Right atrium auricular region (tissue), 2 donors: ENCODE results near the gene LILRA6. TPM values are rescaled to one million over a fixed set of nuclear protein-coding genes. Genes with fewer than 3 reads are reported as not detected.

ENCODE experiments used
- DNase-seq: peaks from one replicate; pipeline ENCODE4 v3.0.0-alpha.2; 2019; ENCODE audit warnings: low spot score
- H3K27ac ChIP-seq, 2 donors: fragments of 200-600 bp; sonication (generic); 1 replicate in 1 of 2; 2 replicates in 1 of 2; pipeline ENCODE4 v1.5.1; 2016 to 2019
- H3K27me3 ChIP-seq, 2 donors: fragments of 200-600 bp; sonication (generic); one replicate each; pipeline versions ENCODE4 v1.5.1 to v1.6.0; 2017 to 2019
- H3K36me3 ChIP-seq: fragments of 200-600 bp; sonication (generic); one replicate; pipeline ENCODE4 v1.5.1; 2016
- H3K4me1 ChIP-seq, 2 donors: fragments of 200-600 bp; sonication (generic); one replicate each; pipeline versions ENCODE4 v1.5.1 to v1.6.0; 2017 to 2019
- H3K4me3 ChIP-seq, 2 donors: fragments of 200-600 bp; sonication (generic); 1 replicate in 1 of 2; 2 replicates in 1 of 2; pipeline ENCODE4 v1.5.1; 2017 to 2019; ENCODE audit warnings: mild to moderate bottlenecking in 1 of 2, moderate library complexity in 1 of 2
- H3K9me3 ChIP-seq, 2 donors: fragments of 200-600 bp; sonication (generic); one replicate each; pipeline ENCODE4 v1.5.1; 2019
- CTCF ChIP-seq, 2 donors: fragments of 200-600 bp; sonication (generic); IDR thresholded peaks; one replicate each; pipeline ENCODE4 v1.5.1; 2019; ENCODE audit warnings: antibody characterized with exemption in 2 of 2
- total RNA-seq, 2 donors: library from RNA; depleted of rRNA; stranded (reverse); fragments of >200 nt; gene quantifications; one replicate each; pipeline ENCODE4 v1.1.0, GENCODE V29; 2016

LILRA6 gene
- total RNA-seq, 2 donors from 2014 or later = 1.7 TPM; not detected in 1

- DNase-seq = no peak
- Histone ChIP-seq H3K27ac (peak overlapping the region; percentile 96 to 97), H3K36me3 (peaks cover 15% of the 10 kb centered on the region), H3K4me1 (peaks cover 0 to 24% of the 10 kb centered on the region in 2 donors), H3K9me3 (no peaks in the 10 kb centered on the region), H3K4me3 (peak overlapping the region; percentile 63 to 94), H3K27me3 (no peaks in the 10 kb centered on the region)
- no peak for TF ChIP-seq CTCF (IDR thresholded peaks at IDR 0.05)
These were observed 50.7 kb downstream of the LILRA6 start for GRCh38 chr19:54191811-54192453.

GRCh38 chr19:54191011-54191810, 51.4 kb downstream of the LILRA6 start, which contains the start of gene TSEN34:
TSS of gene TSEN34 (plus strand) at chr19:54191308. CDS start at chr19:54191365, 57 bp downstream.
- no peak for TF ChIP-seq CTCF (IDR thresholded peaks at IDR 0.05)
- Histone ChIP-seq H3K27me3 (no peaks in the 10 kb centered on the region), H3K27ac (peak within 1 kb of the TSS; percentile 96 to 97), H3K4me1 (peaks cover 0 to 24% of the 10 kb centered on the region in 2 donors), H3K4me3 (peak within 1 kb of the TSS; percentile 63 to 94), H3K36me3 (peaks cover 15% of the 10 kb centered on the region), H3K9me3 (no peaks in the 10 kb centered on the region)
- no peak for DNase-seq

GRCh38 chr19:54190503-54191010, 52.0 kb downstream of the LILRA6 start:
- Histone ChIP-seq H3K9me3 (no peaks in the 10 kb centered on the region), H3K4me1 (peaks cover 0 to 24% of the 10 kb centered on the region in 2 donors), H3K36me3 (peaks cover 15% of the 10 kb centered on the region), H3K4me3 (peak overlapping the region; percentile 63 to 94), H3K27me3 (no peaks in the 10 kb centered on the region), H3K27ac (peak overlapping the region; percentile 96 to 97)
- DNase-seq = peak; percentile 99
- no peak for TF ChIP-seq CTCF (IDR thresholded peaks at IDR 0.05)

GRCh38 chr19:54189735-54190502, 52.7 kb downstream of the LILRA6 start:
- Histone ChIP-seq H3K36me3 (peaks cover 15% of the 10 kb centered on the region), H3K4me1 (peaks cover 0 to 24% of the 10 kb centered on the region in 2 donors), H3K4me3 (peak overlapping the region; percentile 63 to 94), H3K27me3 (no peaks in the 10 kb centered on the region), H3K27ac (peak overlapping the region; percentile 96 to 97), H3K9me3 (no peaks in the 10 kb centered on the region)
- peak; percentile 100 for DNase-seq
- no peak for TF ChIP-seq CTCF (IDR thresholded peaks at IDR 0.05)

GRCh38 chr19:54189145-54189734, 53.4 kb downstream of the LILRA6 start, which contains the start of gene MBOAT7:
TSS of gene MBOAT7 (minus strand) at chr19:54189580. CDS start at chr19:54188508, 1,072 bp downstream.
- peak within 1 kb of the TSS; percentile 63 to 94 for H3K4me3 ChIP-seq
- no peaks in the 10 kb centered on the region for H3K27me3 ChIP-seq
- peaks cover 13% of the 10 kb centered on the region for H3K36me3 ChIP-seq
- H3K27ac ChIP-seq = peak within 1 kb of the TSS; percentile 96 to 97
- H3K4me1 ChIP-seq = peaks cover 0 to 24% of the 10 kb centered on the region in 2 donors
- H3K9me3 ChIP-seq = no peaks in the 10 kb centered on the region
- peak in 1 of 2 donors; percentile 56 for TF ChIP-seq CTCF (IDR thresholded peaks at IDR 0.05)
- DNase-seq = no peak
